GM12892 (cell line): ENCODE data around the gene ABLIM2.
"Not testable (repeated sequence)": the region's sequence is repeated elsewhere in the genome, so short reads cannot be mapped to it uniquely, and the experiment has no call there.

Source experiments
- DNase-seq: peaks from one replicate; pipeline ENCODE4 v3.0.0; 2011; ENCODE audit not compliant: insufficient read length
- FAIRE-seq: peaks from 2 replicates; lab custom pipeline; 2011; peaks lifted over from hg19 to GRCh38; lab: Jason Lieb, UNC
- POLR2A ChIP-seq: IDR thresholded peaks from 2 replicates; pipeline ENCODE4 v1.6.1; 2011; ENCODE audit warnings: low read depth, low read length, control low read depth
- POLR2AphosphoS5 ChIP-seq: IDR thresholded peaks from 2 replicates; pipeline ENCODE4 v1.6.1; 2011; ENCODE audit warnings: low read depth, low read length, control low read depth
- TAF1 ChIP-seq: IDR thresholded peaks from 2 replicates; pipeline ENCODE4 v1.6.1; 2011; ENCODE audit warnings: low read depth, mild to moderate bottlenecking, control low read depth, low read length, borderline replicate concordance

Gene ABLIM2

GRCh38 chr4:8142556-8142955 is 16.1 kb downstream of the ABLIM2 start:
- TF ChIP-seq TAF1 (no peak), POLR2A (no peak), POLR2AphosphoS5 (no peak)
- no peak for DNase-seq
- FAIRE-seq: no peak

- TF ChIP-seq POLR2AphosphoS5: no peak
- FAIRE-seq: no peak
- no peak for DNase-seq
Measured at GRCh38 chr4:8141935-8142334, 16.7 kb downstream of the ABLIM2 start.

GRCh38 chr4:8140915-8141314 is 17.7 kb downstream of the ABLIM2 start:
- FAIRE-seq (no peak), DNase-seq (no peak)
- TF ChIP-seq TAF1 (no peak), POLR2AphosphoS5 (no peak), POLR2A (no peak)

GRCh38 chr4:8139726-8140125 is 18.9 kb downstream of the ABLIM2 start:
- not testable (repeated sequence) for DNase-seq, FAIRE-seq

- no peak for DNase-seq
- TF ChIP-seq POLR2A (no peak), TAF1 (no peak), POLR2AphosphoS5 (no peak)
- no peak for FAIRE-seq
Measured at GRCh38 chr4:8136972-8137710, 21.5 kb downstream of the ABLIM2 start.

- DNase-seq (no peak), FAIRE-seq (no peak)
- TF ChIP-seq TAF1 (no peak), POLR2AphosphoS5 (no peak), POLR2A (no peak)
Measured at GRCh38 chr4:8136529-8136928, 22.1 kb downstream of the ABLIM2 start.

- FAIRE-seq: no peak
- no peak for DNase-seq
- TF ChIP-seq POLR2AphosphoS5: no peak
- TF ChIP-seq POLR2A: no peak
- no peak for TF ChIP-seq TAF1
Measured at GRCh38 chr4:8135666-8136065, 22.9 kb downstream of the ABLIM2 start.

GRCh38 chr4:8133897-8134563 is 24.6 kb downstream of the ABLIM2 start:
- no peak for DNase-seq
- FAIRE-seq: no peak
- TF ChIP-seq POLR2AphosphoS5 (no peak), TAF1 (no peak), POLR2A (no peak)

- DNase-seq (no peak), FAIRE-seq (no peak)
- TF ChIP-seq POLR2AphosphoS5 (no peak), TAF1 (no peak), POLR2A (no peak)
Measured at GRCh38 chr4:8132947-8133705, 25.5 kb downstream of the ABLIM2 start.

GRCh38 chr4:8132400-8132799 is 26.2 kb downstream of the ABLIM2 start:
- no peak for DNase-seq
- no peak for TF ChIP-seq TAF1
- no peak for TF ChIP-seq POLR2A
- TF ChIP-seq POLR2AphosphoS5: no peak
- FAIRE-seq: no peak

- no peak for FAIRE-seq
- TF ChIP-seq POLR2A (no peak), TAF1 (no peak)
Measured at GRCh38 chr4:8131826-8132225, 26.8 kb downstream of the ABLIM2 start.

GRCh38 chr4:8131210-8131609 is 27.4 kb downstream of the ABLIM2 start:
- DNase-seq: no peak
- no peak for TF ChIP-seq POLR2A
- no peak for TF ChIP-seq POLR2AphosphoS5
- TF ChIP-seq TAF1: no peak
- FAIRE-seq: no peak

More at GRCh38 chr4:8131826-8132225, 26.8 kb downstream of the ABLIM2 start:
- DNase-seq: no peak

GRCh38 chr4:8130346-8131066 is 28.1 kb downstream of the ABLIM2 start:
- DNase-seq: no peak
- no peak for TF ChIP-seq TAF1
- no peak for TF ChIP-seq POLR2A
- no peak for TF ChIP-seq POLR2AphosphoS5
- no peak for FAIRE-seq
